Skeletal muscle tissue (tissue), 4 donors: ENCODE measurements around the gene AGPAT3. TPM values are rescaled to one million over a fixed set of nuclear protein-coding genes. Genes with fewer than 3 reads are reported as not detected.

Source experiments
- H3K27ac ChIP-seq: one replicate; pipeline ENCODE4 v1.7.0; 2013; ENCODE audit warnings: mild to moderate bottlenecking, low read depth, low read length, inconsistent platforms
- H3K27me3 ChIP-seq, 3 donors: one replicate each; pipeline ENCODE4 v1.7.0; 2013; ENCODE audit warnings: low read length in 3 of 3; ENCODE audit not compliant: control insufficient read depth in 3 of 3, insufficient read depth in 3 of 3
- H3K36me3 ChIP-seq, 3 donors: one replicate each; pipeline ENCODE4 v1.7.0; 2013; ENCODE audit warnings: low read length in 3 of 3; ENCODE audit not compliant: control insufficient read depth in 3 of 3, insufficient read depth in 3 of 3
- H3K4me1 ChIP-seq, 3 donors: one replicate each; pipeline ENCODE4 v1.7.0; 2013; ENCODE audit warnings: low read length in 3 of 3, mild to moderate bottlenecking in 3 of 3; ENCODE audit not compliant: control insufficient read depth in 3 of 3, insufficient read depth in 3 of 3
- H3K4me3 ChIP-seq, 3 donors: one replicate each; pipeline ENCODE4 v1.7.0; 2013; ENCODE audit warnings: low read length in 3 of 3
- H3K9ac ChIP-seq, 3 donors: one replicate each; pipeline ENCODE4 v1.7.0; 2013; ENCODE audit warnings: low read length in 3 of 3, mild to moderate bottlenecking in 3 of 3, moderate library complexity in 2 of 3, low read depth in 1 of 3
- H3K9me3 ChIP-seq, 3 donors: one replicate each; pipeline ENCODE4 v1.7.0; 2013; ENCODE audit warnings: low read length in 3 of 3; ENCODE audit not compliant: control insufficient read depth in 3 of 3
- total RNA-seq: library from RNA; depleted of rRNA; stranded (reverse); fragments of >200 nt; gene quantifications from one replicate; pipeline ENCODE4 v1.2.3, GENCODE V29; 2014
- donor health status: Osteomylitis.

Gene AGPAT3
- total RNA-seq, 1 donor from 2014 or later: 16.7 TPM

GRCh38 chr21:44006017-44006619 lies 141.1 kb downstream of the AGPAT3 start:
- Histone ChIP-seq H3K27me3 (no peaks in the 10 kb centered on the region), H3K9ac (no peak overlapping the region), H3K4me3 (no peak overlapping the region), H3K27ac (peak overlapping the region; percentile 72), H3K9me3 (no peaks in the 10 kb centered on the region), H3K36me3 (no peaks in the 10 kb centered on the region), H3K4me1 (peaks cover 0 to 3% (median 2%) of the 10 kb centered on the region in 3 donors)

DNA sequence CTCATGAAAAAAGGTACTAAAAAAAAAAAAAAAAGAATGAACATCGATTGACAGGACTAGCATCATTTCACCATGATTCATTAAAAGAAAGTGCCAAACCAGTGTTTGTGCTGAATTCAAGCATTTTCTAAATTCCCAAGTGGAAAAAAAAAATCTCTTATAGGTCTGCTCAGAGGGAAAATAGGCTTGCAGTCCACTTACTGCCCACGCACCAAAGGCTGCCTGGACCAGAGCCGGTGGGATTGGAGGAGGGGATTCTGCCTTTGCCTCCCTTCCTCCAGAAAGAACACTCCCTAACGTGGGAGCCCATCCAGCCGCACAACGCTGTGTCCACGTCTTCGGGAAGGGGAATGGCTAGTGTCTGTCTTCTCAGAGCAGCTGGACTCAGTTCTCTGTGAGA lies 141.6 kb downstream of the AGPAT3 start:
- no peaks in the 10 kb centered on the region for H3K36me3 ChIP-seq
- peak overlapping the region in 1 of 3 donors; percentile 51 for H3K9ac ChIP-seq
- no peak overlapping the region for H3K4me3 ChIP-seq
- no peaks in the 10 kb centered on the region for H3K27me3 ChIP-seq
- peaks cover 0 to 5% (median 3%) of the 10 kb centered on the region in 3 donors for H3K4me1 ChIP-seq
- no peak overlapping the region for H3K27ac ChIP-seq
- H3K9me3 ChIP-seq: no peaks in the 10 kb centered on the region

DNA sequence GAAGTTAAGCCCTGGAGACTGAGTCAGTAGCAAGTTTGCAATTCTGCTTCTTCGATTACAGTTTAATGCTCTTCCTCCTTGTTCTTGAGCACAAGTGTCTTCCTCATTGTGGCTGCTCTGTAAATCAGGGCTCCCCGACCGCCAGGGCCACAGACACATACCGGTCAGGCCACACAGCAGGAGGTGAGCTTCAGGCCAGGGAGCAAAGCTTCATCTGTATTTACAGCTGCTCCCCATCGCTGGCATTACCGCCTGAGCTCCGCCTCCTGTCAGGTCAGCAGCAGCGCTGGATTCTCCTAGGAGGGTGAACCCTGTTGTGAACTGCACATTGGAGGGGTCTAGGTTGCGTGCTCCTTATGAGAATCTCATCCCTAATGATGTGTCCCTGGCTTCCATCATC lies 145.4 kb downstream of the AGPAT3 start:
- Histone ChIP-seq H3K36me3 (no peaks in the 10 kb centered on the region), H3K27me3 (no peaks in the 10 kb centered on the region), H3K9me3 (no peaks in the 10 kb centered on the region), H3K27ac (no peak overlapping the region), H3K4me1 (peaks cover 13 to 23% (median 17%) of the 10 kb centered on the region in 3 donors), H3K9ac (no peak overlapping the region), H3K4me3 (no peak overlapping the region)

DNA sequence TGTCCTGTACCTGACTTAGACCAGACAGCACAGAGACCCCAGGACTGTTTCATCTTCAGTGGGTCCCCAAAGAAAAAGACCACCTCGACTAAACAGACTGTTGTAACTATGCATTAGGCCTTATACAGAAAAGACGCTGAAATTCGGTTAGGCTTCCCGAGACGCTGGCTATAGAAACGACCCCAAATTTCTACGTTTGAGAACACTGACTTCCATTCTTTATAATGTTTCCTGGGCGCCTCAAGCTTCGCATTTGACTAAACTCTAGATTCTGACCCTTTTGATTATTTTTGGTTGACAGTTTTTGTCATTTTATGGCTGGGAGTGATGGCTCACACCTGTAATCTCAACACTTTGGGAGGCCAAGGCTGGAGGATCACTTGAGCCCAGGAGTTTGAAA lies 146.1 kb downstream of the AGPAT3 start:
- H3K4me3 ChIP-seq: peak overlapping the region in 2 of 3 donors; percentile 83 to 85
- peak overlapping the region in 1 of 3 donors; percentile 40 for H3K9ac ChIP-seq
- H3K27ac ChIP-seq: peak overlapping the region; percentile 88
- no peaks in the 10 kb centered on the region for H3K9me3 ChIP-seq
- H3K4me1 ChIP-seq: peaks cover 18 to 23% (median 21%) of the 10 kb centered on the region in 3 donors
- no peaks in the 10 kb centered on the region for H3K27me3 ChIP-seq
- no peaks in the 10 kb centered on the region for H3K36me3 ChIP-seq

GRCh38 chr21:44011579-44012473 lies 146.8 kb downstream of the AGPAT3 start, which contains the start of gene TRAPPC10:
Gene TRAPPC10, plus strand, starts transcription at chr21:44012309. Its CDS starts 185 bp downstream, at chr21:44012494.
- Histone ChIP-seq H3K36me3 (no peaks in the 10 kb centered on the region), H3K27me3 (no peaks in the 10 kb centered on the region), H3K9ac (peak within 1 kb of the TSS; percentile 86 to 93 (median 87)), H3K4me3 (peak within 1 kb of the TSS; percentile 72 to 85 (median 83)), H3K9me3 (no peaks in the 10 kb centered on the region), H3K4me1 (peaks cover 20 to 23% (median 21%) of the 10 kb centered on the region in 3 donors), H3K27ac (peak within 1 kb of the TSS; percentile 88)

- H3K27ac ChIP-seq: peak overlapping the region; percentile 80
- peak overlapping the region; percentile 69 to 85 (median 74) for H3K4me3 ChIP-seq
- H3K9me3 ChIP-seq: no peaks in the 10 kb centered on the region
- H3K36me3 ChIP-seq: no peaks in the 10 kb centered on the region
- H3K27me3 ChIP-seq: no peaks in the 10 kb centered on the region
- peaks cover 20 to 23% (median 21%) of the 10 kb centered on the region in 3 donors for H3K4me1 ChIP-seq
- peak overlapping the region; percentile 79 to 86 (median 79) for H3K9ac ChIP-seq
These were observed 147.7 kb downstream of the AGPAT3 start for GRCh38 chr21:44012474-44013379.

- no peaks in the 10 kb centered on the region for H3K27me3 ChIP-seq
- peak overlapping the region; percentile 69 to 85 (median 74) for H3K4me3 ChIP-seq
- peak overlapping the region; percentile 79 to 86 (median 79) for H3K9ac ChIP-seq
- H3K9me3 ChIP-seq: no peaks in the 10 kb centered on the region
- peak overlapping the region; percentile 80 for H3K27ac ChIP-seq
- no peaks in the 10 kb centered on the region for H3K36me3 ChIP-seq
- peaks cover 20 to 23% (median 21%) of the 10 kb centered on the region in 3 donors for H3K4me1 ChIP-seq
These were observed 148.5 kb downstream of the AGPAT3 start for GRCh38 chr21:44013380-44014088.

GRCh38 chr21:44017601-44018000 lies 152.6 kb downstream of the AGPAT3 start:
- Histone ChIP-seq H3K4me3 (no peak overlapping the region), H3K36me3 (no peaks in the 10 kb centered on the region), H3K27ac (no peak overlapping the region), H3K9me3 (no peaks in the 10 kb centered on the region), H3K27me3 (no peaks in the 10 kb centered on the region), H3K9ac (no peak overlapping the region), H3K4me1 (peaks cover 33 to 48% (median 37%) of the 10 kb centered on the region in 3 donors)

- H3K4me1 ChIP-seq: peaks cover 34 to 45% (median 36%) of the 10 kb centered on the region in 3 donors
- no peak overlapping the region for H3K9ac ChIP-seq
- H3K27ac ChIP-seq: no peak overlapping the region
- H3K4me3 ChIP-seq: no peak overlapping the region
- no peaks in the 10 kb centered on the region for H3K27me3 ChIP-seq
- H3K9me3 ChIP-seq: no peaks in the 10 kb centered on the region
- no peaks in the 10 kb centered on the region for H3K36me3 ChIP-seq
These were observed 153.1 kb downstream of the AGPAT3 start for GRCh38 chr21:44018127-44018526.
